OCI-LY1 (cell line): ENCODE data around the gene UMPS.

ENCODE experiments used
- H2AFZ ChIP-seq: fragments of 200-600 bp; sonication (generic), shearing (Covaris generic); 2 replicates; pipeline ENCODE4 v1.6.0; 2014; ENCODE audit warnings: antibody characterized with exemption, mild to moderate bottlenecking, low read length
- H3F3A ChIP-seq: fragments of 200-600 bp; sonication (generic), shearing (Covaris generic); 2 replicates; pipeline ENCODE4 v1.6.0; 2014; ENCODE audit warnings: mild to moderate bottlenecking, antibody characterized with exemption, low read length, moderate library complexity; ENCODE audit not compliant: insufficient read depth
- H3K27ac ChIP-seq: fragments of 200-600 bp; sonication (generic); 2 replicates; pipeline ENCODE4 v1.5.1; 2014; ENCODE audit warnings: low read length, mixed run types, mild to moderate bottlenecking, low read depth; ENCODE audit not compliant: poor library complexity, severe bottlenecking
- H3K27me3 ChIP-seq: fragments of 200-600 bp; sonication (generic); 2 replicates; pipeline ENCODE4 v1.6.0; 2014; ENCODE audit warnings: antibody characterized with exemption, mild to moderate bottlenecking, low read length, moderate library complexity; ENCODE audit not compliant: insufficient read depth
- H3K36me3 ChIP-seq: fragments of 200-600 bp; sonication (generic); 2 replicates; pipeline ENCODE4 v1.6.1; 2014; ENCODE audit warnings: mild to moderate bottlenecking, antibody characterized with exemption, low read length, moderate library complexity, mixed read lengths; ENCODE audit not compliant: insufficient read depth
- H3K4me1 ChIP-seq: fragments of 200-600 bp; sonication (generic); 2 replicates; pipeline ENCODE4 v1.5.1; 2014; ENCODE audit warnings: mild to moderate bottlenecking, low read length, moderate library complexity; ENCODE audit not compliant: insufficient read depth, severe bottlenecking
- H3K4me2 ChIP-seq: fragments of 200-600 bp; sonication (generic), shearing (Covaris generic); 2 replicates; pipeline ENCODE4 v1.6.1; 2014; ENCODE audit warnings: low read length
- H3K4me3 ChIP-seq: fragments of 200-600 bp; sonication (generic); 2 replicates; pipeline ENCODE4 v1.5.1; 2014; ENCODE audit warnings: low read length, low read depth, mild to moderate bottlenecking, mixed read lengths; ENCODE audit not compliant: poor library complexity, severe bottlenecking
- H3K79me2 ChIP-seq: fragments of 200-600 bp; shearing (Covaris generic); 2 replicates; pipeline ENCODE4 v1.6.1; 2016; ENCODE audit warnings: mixed run types, low read length, mixed read lengths; ENCODE audit not compliant: insufficient read depth
- H3K9ac ChIP-seq: fragments of 200-600 bp; sonication (generic), shearing (Covaris generic); 2 replicates; pipeline ENCODE4 v1.6.1; 2014; ENCODE audit warnings: mild to moderate bottlenecking, low read length, mixed read lengths
- H3K9me2 ChIP-seq: fragments of 200-600 bp; sonication (generic), shearing (Covaris generic); 2 replicates; pipeline ENCODE4 v1.6.1; 2014; ENCODE audit warnings: low read depth, mild to moderate bottlenecking, low read length, mixed read lengths
- H3K9me3 ChIP-seq: fragments of 200-600 bp; shearing (Covaris generic); 2 replicates; pipeline ENCODE4 v1.6.1; 2014; ENCODE audit warnings: low read length, mixed read lengths
- H4K20me1 ChIP-seq: fragments of 200-600 bp; sonication (generic), shearing (Covaris generic); 2 replicates; pipeline ENCODE4 v1.6.0; 2016; ENCODE audit warnings: mild to moderate bottlenecking, low read length; ENCODE audit not compliant: insufficient read depth
- EZH2 ChIP-seq: fragments of 200-600 bp; sonication (generic), shearing (Covaris generic); IDR thresholded peaks from 2 replicates; pipeline ENCODE4 v1.8.0; 2017; ENCODE audit warnings: borderline replicate concordance, mixed run types, mild to moderate bottlenecking, antibody characterized with exemption, low read length, moderate library complexity, mixed read lengths
- TF ChIP-seq, protein P1 (sequence below): fragments of 200-600 bp; sonication (generic), shearing (Covaris generic); IDR thresholded peaks from 2 replicates; pipeline ENCODE4 v1.5.1; 2017; ENCODE audit warnings: mild to moderate bottlenecking, antibody characterized with exemption, low read length, moderate library complexity, mixed read lengths

The UMPS gene

DNA sequence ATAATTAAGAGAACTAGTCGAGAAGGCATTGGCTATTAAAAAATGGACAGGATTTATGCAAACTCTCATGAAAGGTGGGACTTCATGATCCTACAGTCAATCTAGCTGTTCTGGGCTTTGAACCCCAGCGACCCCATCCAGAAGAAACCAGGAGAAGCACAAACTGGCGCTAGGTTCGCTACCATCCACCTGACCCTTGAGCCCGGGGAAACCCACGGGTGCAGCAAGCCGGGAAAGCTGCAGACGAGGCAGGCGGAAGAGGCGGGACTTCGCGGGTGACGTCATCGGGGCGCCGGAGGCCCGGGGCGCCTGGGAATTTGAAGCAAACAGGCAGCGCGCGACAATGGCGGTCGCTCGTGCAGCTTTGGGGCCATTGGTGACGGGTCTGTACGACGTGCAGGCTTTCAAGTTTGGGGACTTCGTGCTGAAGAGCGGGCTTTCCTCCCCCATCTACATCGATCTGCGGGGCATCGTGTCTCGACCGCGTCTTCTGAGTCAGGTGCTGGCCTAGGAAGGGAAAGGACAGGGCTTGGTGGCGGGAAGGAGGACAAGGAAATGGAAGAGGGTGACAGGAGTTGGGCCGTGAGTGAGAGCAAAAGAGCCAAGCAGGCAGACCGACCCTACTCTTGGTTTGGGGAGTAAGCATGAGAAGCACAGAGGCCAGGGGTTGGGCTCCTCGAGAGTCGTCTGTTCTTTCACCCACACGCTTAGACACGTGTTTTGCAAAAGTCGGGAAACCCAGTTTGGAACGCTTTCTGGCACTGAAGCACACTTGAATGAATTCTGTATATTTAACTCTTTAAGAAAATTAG is at the start of gene UMPS:
UMPS (plus strand) TSS at position 324 of the 812 bp plus-strand sequence; CDS start at position 344, 20 bp downstream.
- Histone ChIP-seq H3K9me2 (no peaks in the 10 kb centered on the region), H3K9me3 (no peaks in the 10 kb centered on the region), H3K4me3 (peak within 1 kb of the TSS; percentile 76), H4K20me1 (no peaks in the 10 kb centered on the region), H3F3A (no peaks in the 10 kb centered on the region), H3K79me2 (peaks cover 37% of the 10 kb centered on the region), H2AFZ (peak within 1 kb of the TSS; percentile 57; the same call in 1 of the 2 replicates), H3K36me3 (peaks cover 15% of the 10 kb centered on the region), H3K27me3 (no peaks in the 10 kb centered on the region), H3K4me1 (peaks cover 30% of the 10 kb centered on the region), H3K4me2 (peak within 1 kb of the TSS; percentile 68), H3K27ac (peak within 1 kb of the TSS; percentile 2), H3K9ac (peak within 1 kb of the TSS; percentile 75)
- TF ChIP-seq, protein P1, sequence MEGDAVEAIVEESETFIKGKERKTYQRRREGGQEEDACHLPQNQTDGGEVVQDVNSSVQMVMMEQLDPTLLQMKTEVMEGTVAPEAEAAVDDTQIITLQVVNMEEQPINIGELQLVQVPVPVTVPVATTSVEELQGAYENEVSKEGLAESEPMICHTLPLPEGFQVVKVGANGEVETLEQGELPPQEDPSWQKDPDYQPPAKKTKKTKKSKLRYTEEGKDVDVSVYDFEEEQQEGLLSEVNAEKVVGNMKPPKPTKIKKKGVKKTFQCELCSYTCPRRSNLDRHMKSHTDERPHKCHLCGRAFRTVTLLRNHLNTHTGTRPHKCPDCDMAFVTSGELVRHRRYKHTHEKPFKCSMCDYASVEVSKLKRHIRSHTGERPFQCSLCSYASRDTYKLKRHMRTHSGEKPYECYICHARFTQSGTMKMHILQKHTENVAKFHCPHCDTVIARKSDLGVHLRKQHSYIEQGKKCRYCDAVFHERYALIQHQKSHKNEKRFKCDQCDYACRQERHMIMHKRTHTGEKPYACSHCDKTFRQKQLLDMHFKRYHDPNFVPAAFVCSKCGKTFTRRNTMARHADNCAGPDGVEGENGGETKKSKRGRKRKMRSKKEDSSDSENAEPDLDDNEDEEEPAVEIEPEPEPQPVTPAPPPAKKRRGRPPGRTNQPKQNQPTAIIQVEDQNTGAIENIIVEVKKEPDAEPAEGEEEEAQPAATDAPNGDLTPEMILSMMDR = no peak
- TF ChIP-seq EZH2 = no peak

DNA sequence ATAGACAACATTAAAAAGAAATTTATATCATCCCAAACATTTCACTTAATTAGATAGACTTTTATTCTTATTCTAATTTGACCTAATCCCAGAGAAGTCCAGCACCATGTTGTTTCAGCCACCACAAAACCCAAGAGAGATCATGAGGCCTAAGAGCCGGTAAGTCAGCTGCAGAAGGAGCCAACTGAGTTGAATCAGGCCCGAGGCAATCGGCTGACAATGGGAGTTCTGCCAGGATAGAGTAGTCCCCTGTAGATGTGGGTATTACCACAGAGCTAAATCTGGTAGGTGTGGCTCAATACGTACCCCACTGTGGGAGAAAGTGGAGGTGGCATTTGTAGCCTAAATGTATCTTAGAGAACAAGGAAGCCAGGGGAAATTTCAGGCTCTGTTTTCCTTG is 49.7 kb upstream of the UMPS start:
- Histone ChIP-seq H3K27me3 (no peaks in the 10 kb centered on the region), H2AFZ (no peak overlapping the region), H3K9me2 (no peaks in the 10 kb centered on the region), H3K4me2 (no peak overlapping the region), H3F3A (no peaks in the 10 kb centered on the region), H3K4me3 (no peak overlapping the region), H3K9ac (no peak overlapping the region), H3K79me2 (no peaks in the 10 kb centered on the region), H4K20me1 (no peaks in the 10 kb centered on the region), H3K9me3 (no peaks in the 10 kb centered on the region), H3K27ac (no peak overlapping the region), H3K36me3 (no peaks in the 10 kb centered on the region), H3K4me1 (no peaks in the 10 kb centered on the region)
- TF ChIP-seq EZH2 = no peak
- TF ChIP-seq, protein P1 = no peak

DNA sequence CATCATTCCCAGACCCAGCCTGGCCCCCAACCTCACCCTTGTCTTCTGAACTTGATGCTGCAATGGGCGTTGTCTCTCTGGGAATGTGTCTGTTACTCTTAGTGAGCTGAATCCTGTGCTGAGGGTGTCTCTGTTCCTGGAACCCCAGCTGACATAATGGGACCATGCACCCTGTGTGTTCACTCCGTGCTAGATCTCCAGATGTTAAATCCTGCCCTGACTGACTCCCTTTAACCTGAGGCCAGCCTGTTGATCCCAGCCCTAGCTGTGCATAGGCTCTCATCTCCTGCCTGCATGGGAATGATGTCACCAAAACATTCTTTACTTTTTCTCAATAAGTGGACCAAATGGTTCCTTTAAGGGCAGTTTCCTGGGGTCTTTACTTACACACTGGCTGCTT is 48.0 kb upstream of the UMPS start:
- no peaks in the 10 kb centered on the region for H3K79me2 ChIP-seq
- no peaks in the 10 kb centered on the region for H3K9me3 ChIP-seq
- H4K20me1 ChIP-seq = no peaks in the 10 kb centered on the region
- H3K4me1 ChIP-seq = no peaks in the 10 kb centered on the region
- no peak overlapping the region for H3K4me3 ChIP-seq
- H2AFZ ChIP-seq = no peak overlapping the region
- H3K9ac ChIP-seq = no peak overlapping the region
- H3K9me2 ChIP-seq = no peaks in the 10 kb centered on the region
- H3K27ac ChIP-seq = no peak overlapping the region
- no peaks in the 10 kb centered on the region for H3K27me3 ChIP-seq
- TF ChIP-seq, protein P1 = no peak
- TF ChIP-seq EZH2 = no peak
- H3K36me3 ChIP-seq = no peaks in the 10 kb centered on the region
- H3K4me2 ChIP-seq = no peak overlapping the region
- H3F3A ChIP-seq = no peaks in the 10 kb centered on the region
